ENCODE measurements around the gene DENND2D.

Gene DENND2D

GRCh38 chr1:111204201-111204982, 3.9 kb upstream of the DENND2D start:
- FAIRE-seq = no peak

DNA sequence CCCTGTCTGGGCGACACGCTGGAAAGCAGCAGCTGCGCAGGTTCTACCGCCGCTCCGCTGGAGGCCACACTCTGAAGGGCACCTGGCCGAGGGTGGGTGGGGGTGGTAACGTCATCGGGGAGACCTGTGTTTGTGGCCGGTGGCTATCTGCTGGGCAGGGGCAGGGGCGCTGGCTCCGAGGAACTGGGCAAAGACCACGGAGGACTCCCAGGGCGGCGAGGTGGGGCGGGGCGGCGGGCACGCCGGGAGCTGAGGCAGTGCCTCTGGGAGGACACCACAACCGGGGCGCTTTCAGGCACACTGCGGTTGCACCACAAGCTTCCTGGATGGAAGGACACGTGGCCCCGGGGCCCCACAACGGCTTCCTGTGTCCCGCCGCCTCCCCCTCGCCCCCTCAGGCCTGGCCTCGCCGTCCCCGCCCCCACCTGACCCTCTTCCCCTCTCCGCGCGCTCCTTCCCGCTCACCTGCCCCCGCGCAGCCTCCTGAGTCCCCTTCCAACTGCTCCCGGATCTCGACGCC, 3.3 kb upstream of the DENND2D start:
- DNase-seq (ENCODE audit: low spot score) = no peak
- FAIRE-seq = no peak

More at GRCh38 chr1:111204201-111204982, 3.9 kb upstream of the DENND2D start:
- DNase-seq (ENCODE audit: low spot score) = no peak

DNA sequence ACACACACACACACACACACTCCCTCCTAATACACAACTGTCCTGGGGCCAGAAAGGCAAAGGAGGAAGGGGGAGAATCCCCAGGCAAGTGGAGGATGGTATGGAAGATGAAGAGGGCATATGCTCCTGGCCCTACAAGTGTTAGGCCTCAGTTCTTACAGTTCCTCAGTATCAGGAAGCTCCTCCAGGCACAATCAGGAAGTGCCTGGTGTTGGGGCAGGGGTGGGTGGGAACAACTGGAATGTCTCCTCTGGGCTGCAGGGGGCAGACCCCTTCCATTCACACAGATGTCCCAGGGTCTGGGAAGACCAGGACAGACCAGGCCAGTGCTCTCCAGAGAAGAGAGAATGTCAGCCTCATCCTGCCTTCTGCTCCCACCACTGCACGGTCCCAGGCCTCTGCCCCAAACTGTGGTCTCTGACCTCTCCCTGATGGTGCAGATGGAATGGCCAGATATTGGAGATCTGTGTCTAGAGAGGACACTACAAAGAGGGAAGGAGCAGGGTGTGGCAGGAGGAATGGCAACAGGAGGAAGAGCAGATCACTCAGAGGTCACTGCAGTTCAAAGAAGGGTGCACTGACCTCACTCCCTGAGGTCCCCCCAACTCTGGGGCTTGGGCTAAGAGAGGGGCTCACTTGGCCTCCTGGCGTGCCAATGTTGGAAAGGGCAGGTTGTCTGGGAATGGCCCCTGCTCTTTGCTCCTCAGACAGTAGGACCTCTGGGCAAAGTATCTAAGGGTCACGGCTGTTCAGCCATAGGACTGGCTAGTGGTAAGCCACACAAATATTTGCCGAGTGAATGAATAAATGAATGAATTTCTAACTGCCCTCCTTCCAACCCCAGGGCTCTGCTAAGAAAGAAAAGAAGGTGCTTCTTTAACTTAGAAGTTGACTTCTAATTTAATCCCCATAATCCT, 2.5 kb upstream of the DENND2D start:
- no peak for FAIRE-seq
- no peak for DNase-seq (ENCODE audit: low spot score)

DNA sequence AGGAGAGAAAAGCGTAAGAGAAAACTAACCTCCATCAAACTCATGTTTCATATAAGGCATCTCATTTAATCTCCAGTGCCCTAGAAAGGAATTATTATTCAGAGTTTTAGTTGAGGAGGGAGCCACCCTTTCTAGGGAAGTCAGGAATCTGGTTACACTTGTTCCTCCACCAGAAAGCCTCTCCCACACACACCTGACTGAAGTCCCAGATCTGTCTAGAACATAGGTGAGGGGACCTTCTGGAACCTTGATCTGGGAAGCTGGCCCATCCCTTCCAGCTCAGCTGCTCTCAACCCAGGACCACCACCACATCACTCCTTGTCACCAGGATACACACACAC, 1.9 kb upstream of the DENND2D start:
- FAIRE-seq (no peak), DNase-seq (ENCODE audit: low spot score) (no peak)

- FAIRE-seq (no peak), DNase-seq (ENCODE audit: low spot score) (no peak)
Observed at GRCh38 chr1:111201275-111202090, 1.0 kb upstream of the DENND2D start.

GRCh38 chr1:111200802-111201161, 336 bp upstream of the DENND2D start:
- no peak for DNase-seq (ENCODE audit: low spot score)
- FAIRE-seq = no peak

DNA sequence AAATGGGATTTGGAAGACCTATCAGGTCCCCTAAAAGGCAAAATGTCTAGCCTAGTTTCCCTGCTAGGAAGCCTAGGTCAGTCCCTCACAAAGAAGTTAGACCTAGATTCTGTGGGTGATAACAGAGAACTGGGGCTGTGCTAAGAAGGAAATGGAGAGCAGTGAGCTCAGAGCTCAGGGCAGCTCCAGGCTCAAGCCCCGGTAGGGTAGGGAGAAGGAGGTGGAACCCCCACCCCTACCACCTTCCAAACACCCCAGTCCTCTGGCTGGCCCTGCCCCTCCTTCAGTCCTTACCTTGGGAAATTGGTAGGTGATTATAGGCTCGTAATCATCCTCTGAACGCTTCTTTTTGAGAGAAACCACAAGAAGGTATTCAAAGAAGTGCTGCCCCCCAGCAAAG, 1.1 kb downstream of the DENND2D start:
- DNase-seq (ENCODE audit: low spot score) (no peak), FAIRE-seq (no peak)

DNA sequence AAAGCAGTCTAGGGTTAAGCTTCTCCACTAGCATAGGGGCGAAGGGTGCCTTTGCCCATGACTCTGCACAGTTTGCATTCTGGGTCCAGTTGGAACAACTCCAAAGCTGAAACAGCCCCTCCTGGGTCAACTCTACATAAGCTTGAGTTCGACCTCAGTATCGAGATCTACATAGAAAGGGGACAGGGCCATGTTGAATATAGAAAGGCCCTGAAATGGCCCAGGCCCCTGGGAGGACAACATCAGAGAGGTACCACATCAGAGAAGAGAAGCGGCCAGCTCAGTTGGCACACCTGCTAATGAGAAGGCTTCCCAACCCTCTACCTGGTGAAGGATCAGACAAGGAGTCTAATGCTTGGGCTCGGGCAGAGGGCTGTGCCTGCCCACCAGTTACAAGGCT, 1.6 kb downstream of the DENND2D start:
- FAIRE-seq = no peak
- no peak for DNase-seq (ENCODE audit: low spot score)

DNA sequence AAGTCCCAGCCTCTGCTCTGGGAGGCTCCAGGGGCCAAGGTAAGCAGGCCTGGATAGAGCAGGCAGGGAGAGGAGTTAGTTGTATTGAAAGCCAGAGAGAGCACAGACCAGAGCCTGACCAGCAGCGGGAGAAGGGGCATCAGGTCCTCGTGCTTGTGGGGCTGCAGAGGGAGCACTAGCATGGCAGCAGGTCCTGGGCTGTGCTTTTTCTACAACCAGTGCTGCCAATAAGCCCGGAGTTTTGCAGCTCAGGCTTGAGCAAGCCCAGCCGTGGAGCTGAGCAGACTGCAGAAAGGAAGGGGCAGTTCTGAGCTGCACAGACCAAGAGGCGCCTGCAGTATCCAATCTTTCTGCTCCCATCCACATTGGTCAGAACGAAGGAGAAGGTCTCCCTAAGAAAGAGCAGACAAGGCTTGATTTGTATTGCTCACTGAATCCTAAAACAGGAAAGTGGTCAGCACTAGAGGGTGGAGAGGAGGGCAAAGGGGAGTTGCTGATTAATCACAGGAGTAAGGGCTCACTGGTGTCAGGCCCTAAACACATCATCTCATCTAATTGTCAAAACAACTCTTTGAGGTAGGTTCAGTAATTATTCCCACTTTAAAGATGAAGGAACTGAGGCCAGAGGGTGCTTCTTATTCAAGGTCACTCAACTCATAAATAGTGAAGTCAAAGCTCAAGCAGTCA, 2.7 kb downstream of the DENND2D start:
- FAIRE-seq (no peak), DNase-seq (ENCODE audit: low spot score) (peak; percentile 38)

DNA sequence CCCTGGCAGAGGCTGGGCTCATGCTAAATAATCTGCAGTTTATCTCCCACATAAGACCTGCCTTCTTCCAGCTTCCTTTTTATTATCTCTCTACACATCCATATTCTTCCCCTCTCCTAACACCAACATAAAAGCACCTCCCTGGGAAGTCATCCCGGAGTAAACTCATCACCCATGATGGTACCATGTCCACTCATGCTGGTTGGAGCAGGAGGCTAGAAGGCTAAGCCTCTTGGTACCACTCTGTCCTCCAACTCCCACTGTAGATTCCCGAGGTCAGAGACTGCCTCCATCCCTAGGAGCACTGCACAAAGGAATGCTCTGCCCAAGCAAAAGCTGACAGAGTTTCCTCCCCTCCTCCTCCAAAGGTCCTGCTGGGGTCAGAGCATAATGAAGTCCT, 4.2 kb downstream of the DENND2D start:
- FAIRE-seq (no peak), DNase-seq (ENCODE audit: low spot score) (no peak)

DNA sequence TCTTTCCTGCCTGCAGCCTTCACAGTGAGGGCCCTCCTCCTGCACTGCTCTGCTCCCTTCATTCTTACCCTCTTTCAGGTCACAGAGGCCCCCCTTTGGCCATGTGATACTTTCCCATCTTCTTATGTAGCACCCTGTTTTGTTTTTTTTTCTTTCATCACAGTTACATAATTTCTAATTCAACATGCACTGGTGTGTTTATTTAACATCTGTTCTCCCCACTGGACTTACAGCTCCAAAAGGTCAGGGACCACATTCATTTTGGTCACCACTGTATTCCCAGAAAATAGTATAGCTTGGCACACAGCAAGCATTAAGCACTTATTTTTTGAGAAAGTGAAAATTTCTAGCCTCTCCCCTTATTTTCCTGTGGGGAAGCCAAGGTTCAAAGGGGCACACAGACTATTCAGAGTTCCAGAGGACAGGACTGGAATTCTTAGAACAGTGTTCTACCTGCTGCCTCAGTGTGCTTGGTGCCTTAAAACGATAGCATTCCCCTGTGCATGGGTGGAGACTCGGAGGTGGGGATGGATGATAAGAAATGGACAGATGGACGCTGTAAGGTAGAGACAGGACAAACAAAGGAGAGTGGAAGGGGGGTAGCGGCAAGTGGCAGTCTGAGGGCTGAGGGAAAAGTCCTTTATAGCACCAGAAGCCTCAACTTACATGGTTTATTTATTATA, 5.3 kb downstream of the DENND2D start:
- no peak for FAIRE-seq
- DNase-seq (ENCODE audit: low spot score) = no peak

DNA sequence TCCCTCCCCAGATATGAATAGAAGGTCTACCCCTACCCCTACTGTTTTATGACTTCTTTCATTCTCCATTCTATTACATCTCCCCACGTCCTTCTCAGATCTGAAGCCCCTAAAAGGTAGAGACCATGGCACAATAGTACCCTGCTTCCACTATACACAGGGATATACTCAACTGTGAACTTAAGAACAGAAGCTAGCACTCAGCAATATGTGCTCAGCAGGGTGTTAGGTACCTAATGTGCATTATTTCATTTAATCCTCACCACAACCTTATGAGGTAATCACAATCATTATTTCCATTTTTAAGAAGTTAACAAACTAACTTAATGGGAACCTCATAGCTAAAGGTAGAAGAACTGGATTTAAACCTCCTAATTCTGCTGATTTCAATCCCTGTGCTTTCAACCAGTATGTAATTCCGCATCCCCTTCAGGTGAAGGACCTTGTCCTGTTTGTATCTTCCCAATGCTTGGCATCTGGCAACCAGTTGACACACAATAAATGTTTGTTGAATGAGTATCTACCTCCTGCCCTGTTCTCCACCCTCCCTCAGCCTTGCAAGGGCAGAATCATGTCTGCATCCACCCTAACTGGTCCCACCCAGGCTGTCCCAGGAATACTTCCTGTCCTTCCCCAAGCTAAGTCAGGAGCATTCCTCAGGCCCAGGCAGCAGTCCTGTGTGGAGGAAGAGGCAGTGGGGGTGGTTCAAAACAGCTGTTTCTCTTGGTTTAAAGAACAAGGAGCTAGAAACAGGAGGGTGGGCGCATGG, 6.5 kb downstream of the DENND2D start:
- DNase-seq (ENCODE audit: low spot score) (no peak), FAIRE-seq (no peak)

- DNase-seq (ENCODE audit: low spot score) = no peak
Observed at GRCh38 chr1:111192658-111193519, 7.6 kb downstream of the DENND2D start.

GRCh38 chr1:111192074-111192473, 8.4 kb downstream of the DENND2D start:
- no peak for FAIRE-seq
- no peak for DNase-seq (ENCODE audit: low spot score)

More at GRCh38 chr1:111192658-111193519, 7.6 kb downstream of the DENND2D start:
- no peak for FAIRE-seq

- no peak for FAIRE-seq
- DNase-seq (ENCODE audit: low spot score) = no peak
Observed at GRCh38 chr1:111191496-111191895, 8.9 kb downstream of the DENND2D start.

DNA sequence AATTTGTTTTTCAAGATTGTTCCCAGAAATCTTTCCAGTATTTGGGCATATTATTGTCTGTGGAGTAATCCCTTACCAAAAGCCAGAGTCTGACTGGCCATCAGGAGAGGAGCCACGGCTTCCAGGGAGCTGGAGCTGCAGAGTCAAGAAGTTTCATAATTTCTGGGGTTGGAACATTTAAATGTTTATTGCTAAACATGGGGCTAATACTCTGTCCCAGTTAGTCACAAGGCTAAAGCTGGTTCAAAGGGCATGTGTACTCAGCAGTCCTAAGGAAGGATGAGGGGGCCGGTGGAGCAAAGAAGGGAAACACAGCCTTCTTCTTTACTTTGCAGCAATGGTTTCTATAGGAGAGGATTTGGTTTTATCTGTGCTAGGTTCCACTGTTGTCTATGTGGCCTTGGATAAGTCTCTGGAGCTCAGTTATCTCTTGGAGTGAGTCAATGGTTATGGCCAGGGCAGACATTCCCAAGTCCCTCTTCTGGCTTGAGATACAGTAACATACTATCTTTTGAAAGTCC, 9.5 kb downstream of the DENND2D start:
- DNase-seq (ENCODE audit: low spot score) = no peak

DNA sequence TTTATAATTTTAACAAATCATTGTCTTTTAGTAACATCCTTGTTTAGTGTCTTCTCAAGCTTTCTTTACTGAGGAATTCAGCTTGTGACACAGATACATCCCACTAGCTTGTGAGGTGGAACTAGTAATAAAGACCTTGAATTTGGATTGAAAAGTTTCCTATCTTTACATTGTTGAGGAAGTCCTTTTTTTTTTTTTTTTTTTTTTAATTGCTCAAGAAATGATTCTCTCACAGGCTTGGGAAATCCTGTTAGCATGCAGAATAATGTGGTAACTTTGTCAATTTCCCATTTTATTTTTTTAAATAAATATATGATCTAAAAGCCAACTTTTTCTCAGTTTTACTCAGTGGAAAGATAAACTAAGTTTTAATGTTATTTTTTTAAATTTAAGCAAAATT, 15.8 kb downstream of the DENND2D start:
- FAIRE-seq = no peak
- no peak for DNase-seq (ENCODE audit: low spot score)

More for the DNA sequence above, 9.5 kb downstream of the DENND2D start:
- no peak for FAIRE-seq

DNA sequence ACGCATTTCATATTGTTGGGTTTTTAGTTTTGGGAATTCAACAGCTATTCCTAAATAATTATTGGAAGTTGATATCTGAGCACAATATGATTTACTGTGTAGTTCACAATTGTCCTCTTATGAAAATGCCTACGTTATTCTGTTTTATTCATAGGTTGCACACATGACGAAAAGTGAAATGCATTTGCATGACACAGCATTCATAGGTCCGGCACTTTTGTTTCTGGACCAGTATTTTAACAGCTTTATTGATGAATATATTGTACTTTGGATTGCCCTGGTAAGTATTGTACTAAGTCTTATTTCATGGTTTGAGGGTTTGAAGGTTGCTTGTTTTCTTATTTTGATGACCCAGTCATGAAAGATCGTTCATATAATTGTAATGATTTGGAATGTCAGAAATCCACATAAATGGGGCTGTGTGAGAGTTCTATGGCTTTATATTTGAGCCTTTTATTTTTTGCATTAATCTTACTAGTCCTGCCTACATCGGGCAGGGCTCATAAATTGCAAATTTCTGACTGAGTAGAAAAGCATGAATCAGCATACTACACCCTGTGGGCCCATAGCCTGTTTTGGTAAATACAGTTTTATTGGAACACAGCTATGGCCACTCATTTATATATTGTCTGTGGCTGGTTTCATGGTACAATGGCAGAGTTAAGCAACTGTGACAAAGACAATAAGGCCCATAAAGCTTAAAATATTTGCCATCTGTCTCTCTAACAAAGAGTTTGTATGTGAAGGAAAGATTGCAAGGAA, 17.0 kb downstream of the DENND2D start:
- FAIRE-seq = no peak
- DNase-seq (ENCODE audit: low spot score) = no peak
